Mammary epithelial cell (primary cell): ENCODE results near the gene CYP11A1.

Experiments
- EZH2 ChIP-seq: IDR thresholded peaks from 2 replicates; pipeline ENCODE4 v1.6.1; 2012; ENCODE audit warnings: low read length, inconsistent platforms, borderline replicate concordance
- TF ChIP-seq, protein P1 (sequence below), 2 donors: IDR thresholded peaks in 1 of 2; conservative IDR thresholded peaks in 1 of 2; 2 replicates each; pipeline ENCODE4 v1.5.1; 2011 to 2012; ENCODE audit warnings: inconsistent platforms in 2 of 2, low read length in 2 of 2, mild to moderate bottlenecking in 2 of 2, control low read depth in 1 of 2, low read depth in 1 of 2; ENCODE audit not compliant: insufficient read depth in 1 of 2; ENCODE audit errors: extremely low read depth in 1 of 2

DNA sequence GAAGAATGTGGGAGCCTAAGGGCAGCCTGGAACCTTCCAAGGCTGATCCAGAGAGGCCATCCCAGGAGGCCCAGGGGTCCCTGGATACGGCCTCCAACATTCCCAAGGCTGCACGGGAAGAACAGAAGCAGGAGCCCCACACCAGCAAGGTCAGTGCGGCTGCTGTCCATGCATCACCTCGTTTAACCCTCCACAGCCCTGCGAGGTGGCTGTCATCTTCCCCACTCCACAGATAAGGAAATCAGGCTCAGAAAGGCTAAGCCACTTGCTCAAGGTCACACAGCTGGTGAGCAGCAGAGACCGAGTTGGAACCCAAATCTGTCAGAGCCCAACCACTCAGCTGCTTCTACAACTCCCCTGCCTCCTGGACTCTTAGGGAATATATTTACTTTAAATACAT lies 44.7 kb upstream of the CYP11A1 start:
- TF ChIP-seq, protein P1, sequence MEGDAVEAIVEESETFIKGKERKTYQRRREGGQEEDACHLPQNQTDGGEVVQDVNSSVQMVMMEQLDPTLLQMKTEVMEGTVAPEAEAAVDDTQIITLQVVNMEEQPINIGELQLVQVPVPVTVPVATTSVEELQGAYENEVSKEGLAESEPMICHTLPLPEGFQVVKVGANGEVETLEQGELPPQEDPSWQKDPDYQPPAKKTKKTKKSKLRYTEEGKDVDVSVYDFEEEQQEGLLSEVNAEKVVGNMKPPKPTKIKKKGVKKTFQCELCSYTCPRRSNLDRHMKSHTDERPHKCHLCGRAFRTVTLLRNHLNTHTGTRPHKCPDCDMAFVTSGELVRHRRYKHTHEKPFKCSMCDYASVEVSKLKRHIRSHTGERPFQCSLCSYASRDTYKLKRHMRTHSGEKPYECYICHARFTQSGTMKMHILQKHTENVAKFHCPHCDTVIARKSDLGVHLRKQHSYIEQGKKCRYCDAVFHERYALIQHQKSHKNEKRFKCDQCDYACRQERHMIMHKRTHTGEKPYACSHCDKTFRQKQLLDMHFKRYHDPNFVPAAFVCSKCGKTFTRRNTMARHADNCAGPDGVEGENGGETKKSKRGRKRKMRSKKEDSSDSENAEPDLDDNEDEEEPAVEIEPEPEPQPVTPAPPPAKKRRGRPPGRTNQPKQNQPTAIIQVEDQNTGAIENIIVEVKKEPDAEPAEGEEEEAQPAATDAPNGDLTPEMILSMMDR (conservative IDR thresholded peaks at IDR 0.05 in 1 of 2, IDR thresholded peaks at IDR 0.05 in 1 of 2; ENCODE audit: extremely low read depth in 1 of 2, insufficient read depth in 1 of 2, low read depth in 1 of 2, low read length in 2 of 2): no peak
- no peak for TF ChIP-seq EZH2
